Stimulated activated naive CD8-positive, alpha-beta T cell treated with anti-CD3 and anti-CD28 coated beads, Interleukin-15, Interleukin-2, amounts not matched to agents 100 ng/mL and 50 ng/mL, for 24 hours (primary cell): Measurements from ENCODE around the gene KIAA0319L.
A peak's percentile ranks its signal among the peaks of the same experiment; 100 is the strongest.

Experiments
- H3K27ac Mint-ChIP-seq: one replicate; pipeline ENCODE4 v1.8.0; 2021; ENCODE audit warnings: mild to moderate bottlenecking, mixed read lengths
- H3K27me3 Mint-ChIP-seq: one replicate; pipeline ENCODE4 v1.8.0; 2021; ENCODE audit warnings: mixed read lengths
- H3K36me3 Mint-ChIP-seq: one replicate; pipeline ENCODE4 v1.8.0; 2021; ENCODE audit warnings: low read depth, mixed read lengths
- H3K4me1 Mint-ChIP-seq: one replicate; pipeline ENCODE4 v1.8.0; 2021; ENCODE audit warnings: low read depth, mixed read lengths
- H3K4me3 Mint-ChIP-seq: one replicate; pipeline ENCODE4 v1.8.0; 2021; ENCODE audit warnings: mild to moderate bottlenecking, mixed read lengths
- H3K9me3 Mint-ChIP-seq: one replicate; pipeline ENCODE4 v1.8.0; 2021; ENCODE audit warnings: mixed read lengths

The KIAA0319L gene

DNA sequence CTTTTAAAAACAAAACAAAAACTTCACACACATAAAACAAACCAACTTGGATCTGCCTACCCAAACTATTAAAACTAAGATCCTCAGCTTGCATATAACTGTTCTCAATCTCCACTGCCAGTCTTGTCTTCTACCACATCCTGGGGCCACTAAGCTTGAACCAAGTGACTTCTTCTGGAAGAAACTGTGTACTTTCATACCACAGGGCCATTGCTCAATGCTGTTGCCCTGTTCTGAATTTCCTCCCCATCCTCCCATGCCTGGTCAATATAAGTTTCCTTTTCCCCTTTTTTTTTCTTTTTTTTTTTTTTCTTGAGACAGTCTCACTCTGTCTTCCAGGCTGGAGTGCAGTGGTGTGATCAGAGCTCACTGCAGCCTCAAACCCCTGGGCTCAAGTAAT lies 109.9 kb downstream of the KIAA0319L start:
- H3K4me1 Mint-ChIP-seq: peaks cover 28% of the 10 kb centered on the region
- H3K27me3 Mint-ChIP-seq: no peaks in the 10 kb centered on the region
- H3K36me3 Mint-ChIP-seq: peaks cover 9% of the 10 kb centered on the region
- no peaks in the 10 kb centered on the region for H3K9me3 Mint-ChIP-seq
- H3K27ac Mint-ChIP-seq: no peak overlapping the region
- H3K4me3 Mint-ChIP-seq: no peak overlapping the region

DNA sequence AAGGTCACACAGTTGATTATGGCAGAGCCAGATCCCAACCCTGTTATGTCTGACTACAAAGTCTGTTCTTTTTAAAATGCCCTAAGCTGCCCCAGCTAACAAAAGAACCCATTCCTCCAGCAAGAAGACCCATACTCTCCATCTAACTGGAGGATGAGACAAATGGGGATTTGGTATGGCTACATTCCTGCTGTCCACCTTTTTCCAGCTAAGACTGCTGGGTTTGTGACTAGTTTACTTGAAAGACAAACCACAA lies 112.8 kb downstream of the KIAA0319L start:
- Mint-ChIP-seq H3K4me1 (peaks cover 22% of the 10 kb centered on the region), H3K27me3 (no peaks in the 10 kb centered on the region), H3K27ac (no peak overlapping the region), H3K9me3 (no peaks in the 10 kb centered on the region), H3K4me3 (no peak overlapping the region), H3K36me3 (peaks cover 11% of the 10 kb centered on the region)

DNA sequence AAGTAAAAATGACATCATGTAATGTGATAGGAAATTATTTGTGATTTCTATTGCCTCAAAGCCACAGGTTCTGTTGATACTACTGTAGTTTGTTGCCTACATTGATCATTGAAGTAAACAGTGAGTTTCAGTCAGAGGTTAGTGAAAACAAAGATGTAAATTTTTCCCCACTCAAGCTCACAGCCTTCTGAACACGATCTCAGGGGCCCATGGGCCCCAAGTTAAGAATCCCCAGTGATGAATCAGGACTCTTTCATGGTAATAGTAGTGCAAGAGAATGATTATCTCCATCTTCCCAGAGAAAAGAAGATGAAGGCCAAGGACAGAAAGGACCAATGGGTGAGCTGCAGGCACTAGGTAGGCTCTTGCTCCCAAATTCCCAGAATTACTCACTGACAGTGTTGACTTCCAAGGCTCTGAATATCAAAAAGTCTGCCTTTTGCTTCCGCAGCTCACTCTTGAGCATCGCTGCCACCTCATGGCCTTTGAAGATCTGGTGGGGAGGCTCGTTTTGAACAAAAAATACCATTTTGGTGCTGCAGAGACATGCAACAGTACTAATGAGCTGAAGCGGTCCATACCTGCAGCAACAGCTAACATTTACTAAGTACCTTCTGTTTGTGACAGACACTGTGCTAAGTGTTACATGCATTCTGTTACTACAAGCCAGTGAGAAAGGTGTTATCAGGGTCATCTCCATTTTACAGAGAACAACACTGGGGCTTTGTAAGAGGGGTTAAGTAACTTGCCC lies 113.3 kb downstream of the KIAA0319L start:
- Mint-ChIP-seq H3K27me3 (no peaks in the 10 kb centered on the region), H3K27ac (no peak overlapping the region), H3K9me3 (no peaks in the 10 kb centered on the region), H3K4me3 (no peak overlapping the region), H3K4me1 (peaks cover 22% of the 10 kb centered on the region), H3K36me3 (peaks cover 15% of the 10 kb centered on the region)

DNA sequence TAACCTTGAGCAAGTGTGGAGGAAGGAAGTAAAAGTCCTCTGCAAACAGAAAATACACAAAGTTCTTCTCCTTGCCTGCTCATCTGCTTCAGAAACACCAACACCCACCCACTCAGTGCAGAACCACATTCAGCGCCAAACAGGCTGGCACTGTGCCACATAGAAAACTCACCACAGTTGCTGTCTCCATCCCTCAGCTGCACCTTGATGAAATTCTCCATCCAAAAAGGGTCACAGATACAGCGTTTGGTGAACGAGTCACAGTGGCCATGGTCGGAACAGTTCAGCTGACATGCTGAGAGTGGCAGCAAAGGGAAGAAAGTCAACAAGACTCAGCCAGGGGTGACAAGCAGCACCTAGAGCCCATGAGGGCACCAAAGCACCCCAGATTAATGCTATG lies 114.5 kb downstream of the KIAA0319L start:
- H3K4me1 Mint-ChIP-seq: peaks cover 22% of the 10 kb centered on the region
- H3K4me3 Mint-ChIP-seq: no peak overlapping the region
- peaks cover 16% of the 10 kb centered on the region for H3K36me3 Mint-ChIP-seq
- H3K27me3 Mint-ChIP-seq: no peaks in the 10 kb centered on the region
- no peaks in the 10 kb centered on the region for H3K9me3 Mint-ChIP-seq
- no peak overlapping the region for H3K27ac Mint-ChIP-seq

DNA sequence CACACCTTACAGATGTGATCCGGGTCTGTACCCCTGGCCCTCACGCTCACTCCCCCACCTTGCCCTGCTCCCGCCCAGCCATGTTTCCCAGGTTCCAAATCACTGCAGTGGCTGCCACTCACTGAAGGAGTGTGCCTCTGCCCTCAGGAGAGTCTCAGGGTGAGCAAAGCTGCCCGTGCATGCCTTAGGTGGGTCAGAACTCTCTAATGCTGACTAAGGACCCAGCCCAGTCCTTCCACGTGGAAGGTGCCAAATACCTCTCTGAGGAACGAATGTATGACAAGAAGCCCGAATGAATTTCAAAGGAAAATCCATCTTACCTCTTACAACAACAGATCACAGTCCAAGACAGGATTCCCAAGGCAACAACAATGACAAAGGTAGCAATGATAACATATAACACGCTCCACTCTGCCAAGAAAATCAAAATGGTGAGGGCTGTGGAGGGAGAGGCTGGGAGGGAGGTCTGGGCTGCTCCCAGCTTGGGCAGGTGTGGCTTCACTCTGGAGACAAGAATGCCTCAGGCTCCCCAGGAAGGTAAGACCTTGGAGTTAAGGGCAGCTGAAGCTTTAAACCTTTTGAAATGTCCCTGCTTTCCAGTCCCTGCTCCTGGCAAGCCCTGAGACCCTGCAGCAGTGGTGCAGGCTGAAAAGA lies 115.2 kb downstream of the KIAA0319L start:
- Mint-ChIP-seq H3K27ac (no peak overlapping the region), H3K27me3 (no peaks in the 10 kb centered on the region), H3K9me3 (no peaks in the 10 kb centered on the region), H3K4me1 (peaks cover 22% of the 10 kb centered on the region), H3K36me3 (peaks cover 19% of the 10 kb centered on the region), H3K4me3 (no peak overlapping the region)

DNA sequence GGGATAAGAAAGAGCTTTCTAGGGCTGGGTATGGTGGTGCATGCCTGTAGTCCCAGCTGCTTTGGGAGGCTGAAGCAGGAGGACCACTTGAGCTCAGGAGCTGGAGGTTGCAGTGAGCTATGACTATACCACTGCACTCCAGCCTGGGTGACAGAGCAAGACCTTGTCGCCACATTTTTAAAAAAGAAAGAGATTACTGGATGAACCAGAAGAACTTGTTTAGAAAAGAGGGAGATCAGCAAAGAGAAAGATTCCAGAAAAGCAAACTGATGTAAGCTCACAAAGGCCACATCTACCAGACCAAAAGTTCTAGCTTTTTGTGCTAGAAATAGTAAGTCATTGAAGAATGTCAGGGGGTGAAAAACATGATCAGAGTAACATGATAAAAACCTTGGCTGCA lies 117.6 kb downstream of the KIAA0319L start:
- no peaks in the 10 kb centered on the region for H3K27me3 Mint-ChIP-seq
- no peaks in the 10 kb centered on the region for H3K9me3 Mint-ChIP-seq
- H3K27ac Mint-ChIP-seq: no peak overlapping the region
- H3K4me3 Mint-ChIP-seq: no peak overlapping the region
- peaks cover 19% of the 10 kb centered on the region for H3K36me3 Mint-ChIP-seq
- H3K4me1 Mint-ChIP-seq: peaks cover 22% of the 10 kb centered on the region

DNA sequence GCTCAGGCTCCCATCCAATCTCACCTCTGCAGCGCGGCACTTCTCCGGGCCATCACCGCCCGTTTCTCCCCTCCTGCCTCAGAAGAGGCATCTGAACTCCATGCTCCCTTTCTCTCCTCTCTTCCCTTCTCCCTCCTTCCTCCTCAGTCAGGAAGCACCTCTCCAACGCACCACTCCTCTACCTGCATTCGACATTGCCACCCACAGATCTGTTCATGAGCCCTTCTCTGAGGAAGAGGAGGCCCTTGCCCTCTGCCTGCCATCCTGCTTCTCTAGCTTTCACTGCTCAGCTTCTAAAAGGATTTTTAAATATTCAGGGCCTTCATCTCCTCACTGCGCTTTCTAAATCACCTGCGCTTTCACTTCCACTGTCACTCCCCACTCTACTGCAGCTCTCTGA lies 120.0 kb downstream of the KIAA0319L start:
- no peaks in the 10 kb centered on the region for H3K27me3 Mint-ChIP-seq
- H3K4me1 Mint-ChIP-seq: peaks cover 7% of the 10 kb centered on the region
- H3K9me3 Mint-ChIP-seq: no peaks in the 10 kb centered on the region
- peaks cover 31% of the 10 kb centered on the region for H3K36me3 Mint-ChIP-seq
- no peak overlapping the region for H3K4me3 Mint-ChIP-seq
- no peak overlapping the region for H3K27ac Mint-ChIP-seq

DNA sequence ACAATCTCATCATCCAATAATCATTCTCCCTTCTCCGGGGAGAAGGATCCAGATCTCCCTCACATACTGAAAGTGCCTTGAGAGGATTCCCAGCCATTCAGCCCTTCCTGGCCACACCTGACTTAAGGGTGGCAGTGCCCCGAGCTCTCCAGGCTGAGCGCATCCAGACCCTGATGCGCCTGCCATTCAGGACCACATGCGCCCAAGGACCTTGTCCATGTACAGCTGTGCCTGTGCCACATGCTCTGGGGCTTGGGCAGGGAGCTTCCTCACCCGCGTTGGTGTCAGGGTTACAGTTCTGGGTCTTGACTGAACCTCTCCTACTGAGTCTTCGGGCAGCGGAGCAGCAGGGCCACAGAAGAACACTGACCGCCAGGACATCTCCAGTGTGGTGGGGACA lies 121.1 kb downstream of the KIAA0319L start:
- H3K4me3 Mint-ChIP-seq: no peak overlapping the region
- H3K36me3 Mint-ChIP-seq: peaks cover 32% of the 10 kb centered on the region
- no peaks in the 10 kb centered on the region for H3K27me3 Mint-ChIP-seq
- H3K4me1 Mint-ChIP-seq: peaks cover 9% of the 10 kb centered on the region
- H3K27ac Mint-ChIP-seq: no peak overlapping the region
- H3K9me3 Mint-ChIP-seq: no peaks in the 10 kb centered on the region

DNA sequence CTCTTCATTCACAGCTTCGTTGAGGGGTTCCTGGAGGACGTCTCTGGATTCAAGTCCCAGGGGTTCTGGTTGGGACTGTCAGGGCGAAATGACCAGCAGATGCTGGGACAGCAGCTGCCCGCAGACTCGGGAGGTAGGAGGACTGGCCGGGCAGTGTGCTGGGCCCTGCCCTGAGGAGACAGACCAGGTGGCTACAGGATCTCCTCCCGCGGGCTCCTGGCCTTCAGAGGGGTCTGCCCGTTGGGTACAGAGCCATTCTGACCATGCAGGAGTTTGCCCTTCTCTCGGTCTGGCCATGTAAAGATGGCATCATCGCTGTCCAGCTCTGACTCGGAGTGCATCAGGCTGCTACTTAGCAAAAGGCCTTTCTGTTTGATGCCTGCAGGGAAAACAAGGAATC lies 122.5 kb downstream of the KIAA0319L start:
- no peak overlapping the region for H3K27ac Mint-ChIP-seq
- H3K4me1 Mint-ChIP-seq: peaks cover 10% of the 10 kb centered on the region
- H3K4me3 Mint-ChIP-seq: no peak overlapping the region
- no peaks in the 10 kb centered on the region for H3K27me3 Mint-ChIP-seq
- peaks cover 39% of the 10 kb centered on the region for H3K36me3 Mint-ChIP-seq
- H3K9me3 Mint-ChIP-seq: no peaks in the 10 kb centered on the region

DNA sequence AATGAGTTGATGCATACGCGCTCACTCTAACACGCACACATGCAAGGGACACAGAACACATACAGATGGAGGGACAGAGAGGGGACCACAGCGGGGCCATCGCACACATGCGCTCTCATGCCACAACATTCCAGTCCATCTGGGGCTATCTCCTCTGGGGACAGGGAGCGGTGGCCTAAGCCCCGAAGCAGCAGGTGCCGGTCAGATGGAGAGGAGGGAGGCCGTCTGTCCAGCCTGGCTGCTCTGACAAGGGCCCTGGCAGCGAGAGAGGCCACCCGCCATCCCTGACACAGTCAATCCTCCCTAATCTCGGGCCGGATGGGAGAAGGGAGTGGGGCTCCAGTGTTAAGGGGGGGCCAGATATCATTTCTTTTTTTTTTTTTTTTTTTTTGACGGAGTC lies 123.5 kb downstream of the KIAA0319L start:
- no peaks in the 10 kb centered on the region for H3K9me3 Mint-ChIP-seq
- no peak overlapping the region for H3K27ac Mint-ChIP-seq
- peaks cover 33% of the 10 kb centered on the region for H3K36me3 Mint-ChIP-seq
- H3K4me3 Mint-ChIP-seq: no peak overlapping the region
- peaks cover 10% of the 10 kb centered on the region for H3K4me1 Mint-ChIP-seq
- no peaks in the 10 kb centered on the region for H3K27me3 Mint-ChIP-seq

DNA sequence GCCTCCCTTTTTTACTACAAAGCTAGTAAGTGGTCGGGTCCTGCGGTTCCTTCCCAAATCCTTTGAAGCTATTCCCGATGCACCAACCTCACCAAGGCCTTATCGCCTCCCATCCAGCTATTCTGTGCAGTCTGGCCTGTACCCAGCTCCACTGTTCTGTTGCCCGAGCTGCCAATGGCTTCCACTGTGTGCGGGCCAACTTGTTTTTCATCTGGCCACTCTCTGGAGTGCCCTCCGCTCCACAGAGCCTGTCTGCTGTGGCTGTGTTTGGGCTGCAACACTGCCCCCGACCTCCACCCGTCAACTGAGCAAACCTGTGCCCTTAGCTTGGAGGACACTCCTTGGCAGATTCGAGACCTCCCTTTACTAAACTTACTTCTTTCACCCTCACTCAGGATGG lies 125.0 kb downstream of the KIAA0319L start:
- Mint-ChIP-seq H3K4me3 (no peak overlapping the region), H3K27ac (peak overlapping the region; percentile 3), H3K9me3 (no peaks in the 10 kb centered on the region), H3K27me3 (no peaks in the 10 kb centered on the region), H3K4me1 (peaks cover 10% of the 10 kb centered on the region), H3K36me3 (peaks cover 29% of the 10 kb centered on the region)

DNA sequence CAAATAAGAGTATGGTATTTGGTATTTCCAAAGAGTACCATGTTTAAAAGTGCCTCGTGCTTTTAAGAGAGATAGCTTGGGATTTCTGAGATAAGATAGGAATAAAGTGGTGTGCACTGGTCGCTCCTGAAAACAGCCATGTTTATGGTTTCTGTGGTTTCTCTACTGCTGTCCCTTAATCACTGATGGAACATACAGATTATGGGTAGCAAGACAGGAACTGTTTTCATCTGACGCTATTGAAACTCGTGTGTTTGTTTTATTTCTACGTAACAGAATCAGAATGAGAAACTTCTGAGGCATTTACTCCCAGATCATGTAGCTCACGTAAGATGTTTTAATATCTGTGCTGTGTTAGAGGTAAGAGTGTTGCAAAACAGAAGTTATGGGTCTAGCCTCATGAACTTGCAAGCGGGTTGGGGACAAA lies 126.0 kb downstream of the KIAA0319L start:
- Mint-ChIP-seq H3K4me1 (peaks cover 10% of the 10 kb centered on the region), H3K4me3 (no peak overlapping the region), H3K9me3 (no peaks in the 10 kb centered on the region), H3K27me3 (no peaks in the 10 kb centered on the region), H3K36me3 (peaks cover 29% of the 10 kb centered on the region), H3K27ac (peak overlapping the region; percentile 26)

DNA sequence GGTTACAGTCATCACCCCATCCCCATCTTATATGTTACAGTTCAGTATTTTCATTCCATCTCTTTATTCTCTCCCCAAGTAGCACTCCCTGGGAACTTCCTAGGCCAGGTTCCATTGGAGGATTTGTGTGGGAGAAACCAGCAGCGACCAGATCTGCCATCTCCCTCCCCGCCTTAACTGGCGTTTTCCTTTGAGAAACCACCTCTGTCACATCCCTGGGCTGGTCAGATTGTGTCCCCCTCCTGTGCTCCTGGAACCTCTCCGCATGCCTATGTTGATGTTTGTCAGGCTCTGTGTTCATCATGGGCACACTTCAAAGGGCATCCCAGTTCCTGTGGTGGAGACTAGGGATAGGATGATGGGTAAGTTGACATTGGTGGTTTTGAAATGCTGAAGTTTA lies 126.4 kb downstream of the KIAA0319L start:
- Mint-ChIP-seq H3K36me3 (peaks cover 29% of the 10 kb centered on the region), H3K4me1 (peaks cover 10% of the 10 kb centered on the region), H3K4me3 (no peak overlapping the region), H3K27ac (peak overlapping the region; percentile 13), H3K27me3 (no peaks in the 10 kb centered on the region), H3K9me3 (no peaks in the 10 kb centered on the region)

DNA sequence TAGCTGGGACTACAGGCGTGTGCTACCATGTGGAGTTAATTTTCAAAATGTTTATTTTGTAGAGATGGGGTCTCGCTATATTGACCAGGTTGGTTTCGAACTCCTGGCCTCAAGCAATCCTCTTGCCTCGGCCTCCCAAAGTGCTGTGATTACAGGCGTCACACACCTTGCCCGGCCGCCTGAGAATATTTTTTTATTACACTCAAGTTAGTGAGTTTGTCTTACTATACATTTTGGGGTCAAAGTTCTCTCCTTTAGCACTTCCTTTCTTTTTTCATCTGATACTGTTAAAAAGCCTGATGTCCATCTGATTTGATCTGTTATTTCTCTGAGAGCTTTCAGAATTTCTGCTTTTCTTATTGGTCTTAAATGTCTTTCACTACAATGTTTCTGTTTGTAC lies 128.8 kb downstream of the KIAA0319L start:
- Mint-ChIP-seq H3K36me3 (peaks cover 25% of the 10 kb centered on the region), H3K4me3 (no peak overlapping the region), H3K27me3 (no peaks in the 10 kb centered on the region)

DNA sequence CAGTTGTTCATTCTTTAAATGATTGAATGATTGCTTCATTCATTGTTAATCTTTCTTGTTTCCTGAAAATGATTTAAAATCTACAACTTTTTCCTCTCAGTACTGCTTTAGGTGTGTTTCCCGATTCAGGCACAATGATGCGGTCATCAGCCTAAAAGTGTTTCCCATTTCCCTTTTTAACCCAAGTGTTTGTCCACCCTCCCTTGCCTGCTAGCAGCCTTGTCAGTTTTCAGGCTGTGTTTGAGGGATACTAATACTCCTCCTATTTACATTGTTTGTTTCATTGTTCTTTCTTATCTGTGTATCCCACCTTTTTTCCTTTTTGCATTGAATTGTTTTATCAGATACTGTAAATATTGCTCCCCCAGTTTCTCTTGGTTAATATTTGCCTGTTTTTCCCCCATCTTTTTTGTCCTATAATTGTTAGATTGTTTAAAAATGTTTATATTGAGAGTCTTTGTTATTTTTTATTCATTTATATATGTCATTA lies 131.1 kb downstream of the KIAA0319L start:
- Mint-ChIP-seq H3K9me3 (no peaks in the 10 kb centered on the region), H3K4me3 (no peak overlapping the region), H3K36me3 (peaks cover 21% of the 10 kb centered on the region), H3K27me3 (no peaks in the 10 kb centered on the region), H3K27ac (peak overlapping the region; percentile 42), H3K4me1 (peaks cover 2% of the 10 kb centered on the region)

More for the DNA sequence above, 128.8 kb downstream of the KIAA0319L start:
- H3K27ac Mint-ChIP-seq: no peak overlapping the region
- peaks cover 10% of the 10 kb centered on the region for H3K4me1 Mint-ChIP-seq
- H3K9me3 Mint-ChIP-seq: no peaks in the 10 kb centered on the region

DNA sequence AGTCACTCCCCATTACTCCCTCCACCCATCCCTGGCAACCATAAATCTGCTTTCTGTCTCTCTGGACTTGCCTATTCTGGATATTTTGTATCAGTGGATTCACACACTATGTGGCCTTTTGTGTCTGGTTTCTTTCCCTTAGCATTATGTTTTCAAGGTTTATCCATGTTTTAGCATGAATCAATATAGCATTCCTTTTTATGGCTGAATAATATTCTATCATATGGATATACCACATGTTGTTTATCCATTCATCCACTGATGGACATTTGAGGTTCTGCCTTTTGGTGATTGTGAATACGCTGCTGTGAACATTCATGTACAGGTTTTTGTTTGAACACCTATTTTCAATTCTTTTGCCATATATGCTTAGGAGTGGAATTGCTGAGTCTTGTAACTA lies 148.3 kb downstream of the KIAA0319L start:
- no peaks in the 10 kb centered on the region for H3K27me3 Mint-ChIP-seq
- H3K36me3 Mint-ChIP-seq: peaks cover 65% of the 10 kb centered on the region
- H3K9me3 Mint-ChIP-seq: no peaks in the 10 kb centered on the region
- H3K4me1 Mint-ChIP-seq: no peaks in the 10 kb centered on the region
- H3K27ac Mint-ChIP-seq: no peak overlapping the region
- no peak overlapping the region for H3K4me3 Mint-ChIP-seq
